ENCODE measurements around the gene DAB2IP.

DAB2IP gene

DNA sequence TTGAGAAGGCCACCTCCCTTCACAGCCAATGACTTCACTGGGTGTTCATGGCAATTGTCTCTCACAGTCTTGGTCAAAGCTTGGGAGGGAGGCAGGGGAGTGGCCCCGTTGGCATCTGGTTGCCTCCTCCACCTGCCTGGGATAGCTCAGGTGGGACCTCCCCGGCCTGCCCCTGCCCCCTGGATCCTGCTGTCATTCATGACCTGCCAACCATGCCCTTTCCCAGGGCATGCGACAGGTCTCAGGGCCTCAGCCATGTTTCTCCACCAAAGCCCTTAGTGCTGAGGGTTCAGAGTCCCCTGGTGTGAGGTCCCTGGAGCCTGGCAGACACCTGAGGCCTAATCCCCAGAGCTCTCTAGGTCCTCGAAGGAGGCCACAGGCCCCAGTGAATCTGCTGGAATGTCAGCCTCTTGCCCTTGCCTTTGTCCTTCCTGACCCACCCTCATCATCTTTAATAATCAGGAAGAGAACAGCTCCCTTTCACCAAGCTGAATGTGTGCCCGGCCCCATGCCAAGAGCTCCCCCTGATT is 5.6 kb downstream of the DAB2IP start:
- intact Hi-C loops (cut with micrococcal nuclease) = no loop called here
- H3K4me3 Mint-ChIP-seq = no peak overlapping the region
- H3K9me3 Mint-ChIP-seq = no peaks in the 10 kb centered on the region
- H3K4me1 Mint-ChIP-seq (ENCODE audit: low read depth) = peaks cover 8% of the 10 kb centered on the region
- no peaks in the 10 kb centered on the region for H3K36me3 Mint-ChIP-seq (ENCODE audit: low read depth)
- no peak overlapping the region for H3K27ac Mint-ChIP-seq
- H3K27me3 Mint-ChIP-seq = peaks cover 55% of the 10 kb centered on the region

DNA sequence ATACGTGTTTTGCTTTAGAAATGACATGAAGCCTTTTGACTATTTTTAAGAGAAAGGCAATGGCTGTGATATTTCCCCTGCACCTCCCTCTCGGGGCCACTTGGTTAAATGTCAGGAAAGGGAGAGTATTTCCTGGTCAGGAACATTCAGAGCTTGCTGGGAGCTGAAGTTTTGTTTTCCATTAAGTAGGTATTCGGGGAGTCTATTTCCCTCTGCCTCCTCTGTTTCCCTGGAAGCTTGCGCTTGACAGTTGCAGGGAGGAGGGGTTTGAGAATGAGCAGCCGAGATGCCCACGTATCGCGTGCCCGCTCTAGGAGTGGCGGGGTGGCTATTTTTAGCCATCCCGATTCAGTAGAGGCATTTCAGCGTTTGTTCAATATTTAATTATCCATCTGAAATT is 6.7 kb downstream of the DAB2IP start:
- Mint-ChIP-seq H3K27me3 (peaks cover 51% of the 10 kb centered on the region), H3K27ac (no peak overlapping the region)

DNA sequence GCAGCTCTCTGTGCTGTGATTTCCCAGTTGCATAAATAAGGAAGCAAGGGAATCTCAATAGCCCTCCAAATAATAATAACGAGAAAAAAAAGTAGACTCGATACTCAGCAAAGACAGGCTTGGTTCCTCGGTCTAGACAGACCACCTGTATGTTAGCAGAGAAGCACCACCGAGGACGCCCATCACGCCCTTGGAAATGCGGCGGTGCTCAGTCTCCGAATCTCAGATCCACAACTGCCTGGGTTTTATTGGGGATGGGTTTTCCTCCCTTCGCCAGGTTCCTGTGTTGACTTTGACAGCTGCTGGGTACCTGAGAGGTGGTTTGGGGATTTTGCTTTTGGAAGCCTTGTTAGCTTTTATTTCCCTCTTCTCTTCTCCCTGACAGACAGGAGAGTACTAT is 7.2 kb downstream of the DAB2IP start:
- intact Hi-C loops (cut with micrococcal nuclease) = no loop called here
- no peaks in the 10 kb centered on the region for H3K9me3 Mint-ChIP-seq
- H3K4me1 Mint-ChIP-seq (ENCODE audit: low read depth) = no peaks in the 10 kb centered on the region
- no peaks in the 10 kb centered on the region for H3K36me3 Mint-ChIP-seq (ENCODE audit: low read depth)
- H3K4me3 Mint-ChIP-seq = no peak overlapping the region
- H3K27ac Mint-ChIP-seq = no peak overlapping the region
- H3K27me3 Mint-ChIP-seq = peaks cover 50% of the 10 kb centered on the region

More for the DNA sequence above, 6.7 kb downstream of the DAB2IP start:
- no peaks in the 10 kb centered on the region for H3K4me1 Mint-ChIP-seq (ENCODE audit: low read depth)
- H3K4me3 Mint-ChIP-seq = no peak overlapping the region
- H3K9me3 Mint-ChIP-seq = no peaks in the 10 kb centered on the region
- intact Hi-C loops (cut with micrococcal nuclease) = no loop called here
- H3K36me3 Mint-ChIP-seq (ENCODE audit: low read depth) = no peaks in the 10 kb centered on the region

DNA sequence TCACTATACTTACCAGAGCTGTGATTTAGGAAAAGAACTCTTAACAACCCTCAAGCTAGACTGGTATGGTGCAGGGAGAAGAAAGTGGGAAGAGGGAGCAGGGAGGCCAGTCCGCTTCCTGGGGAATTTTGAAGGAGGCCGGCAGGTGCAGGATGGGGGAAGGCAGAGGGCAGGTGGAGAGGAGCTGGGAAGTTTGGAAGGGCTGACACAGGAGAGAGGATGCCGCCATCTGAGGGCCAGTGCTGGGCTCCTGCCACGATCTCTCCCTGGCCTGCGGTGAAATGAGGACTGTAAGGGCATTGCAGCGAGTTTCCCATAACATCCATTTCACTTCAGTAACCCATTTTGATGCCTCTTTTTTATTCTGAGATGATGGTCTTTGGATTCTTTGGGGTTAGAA is 8.9 kb downstream of the DAB2IP start:
- intact Hi-C loops (cut with micrococcal nuclease) = no loop called here
- peaks cover 36% of the 10 kb centered on the region for H3K27me3 Mint-ChIP-seq

DNA sequence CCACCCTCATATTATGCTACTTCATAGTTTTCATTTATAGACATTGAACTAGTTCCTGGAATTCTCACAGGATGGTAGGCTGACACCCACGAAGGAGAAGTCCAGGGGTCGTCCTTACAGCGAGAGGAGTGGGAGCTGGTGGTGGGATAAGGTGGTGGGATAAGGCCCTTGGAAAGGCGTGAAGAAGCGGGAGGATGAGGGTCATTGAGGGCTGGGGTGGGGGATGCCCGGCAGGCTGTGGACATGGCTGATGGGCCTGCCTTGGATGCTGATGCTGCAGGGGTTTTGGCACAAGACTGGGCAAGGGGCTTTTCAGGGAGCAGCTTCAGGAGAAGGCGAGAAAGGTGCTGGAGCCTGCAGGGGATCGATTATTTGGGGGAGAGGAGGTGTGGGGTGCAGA is 9.4 kb downstream of the DAB2IP start:
- no peak overlapping the region for H3K27ac Mint-ChIP-seq
- H3K36me3 Mint-ChIP-seq (ENCODE audit: low read depth) = no peaks in the 10 kb centered on the region
- intact Hi-C loops (cut with micrococcal nuclease) = no loop called here
- no peak overlapping the region for H3K4me3 Mint-ChIP-seq
- H3K4me1 Mint-ChIP-seq (ENCODE audit: low read depth) = no peaks in the 10 kb centered on the region
- no peaks in the 10 kb centered on the region for H3K9me3 Mint-ChIP-seq
- peaks cover 33% of the 10 kb centered on the region for H3K27me3 Mint-ChIP-seq

More for the DNA sequence above, 8.9 kb downstream of the DAB2IP start:
- no peak overlapping the region for H3K27ac Mint-ChIP-seq
- no peaks in the 10 kb centered on the region for H3K4me1 Mint-ChIP-seq (ENCODE audit: low read depth)
- H3K4me3 Mint-ChIP-seq = no peak overlapping the region
- no peaks in the 10 kb centered on the region for H3K9me3 Mint-ChIP-seq
- no peaks in the 10 kb centered on the region for H3K36me3 Mint-ChIP-seq (ENCODE audit: low read depth)

DNA sequence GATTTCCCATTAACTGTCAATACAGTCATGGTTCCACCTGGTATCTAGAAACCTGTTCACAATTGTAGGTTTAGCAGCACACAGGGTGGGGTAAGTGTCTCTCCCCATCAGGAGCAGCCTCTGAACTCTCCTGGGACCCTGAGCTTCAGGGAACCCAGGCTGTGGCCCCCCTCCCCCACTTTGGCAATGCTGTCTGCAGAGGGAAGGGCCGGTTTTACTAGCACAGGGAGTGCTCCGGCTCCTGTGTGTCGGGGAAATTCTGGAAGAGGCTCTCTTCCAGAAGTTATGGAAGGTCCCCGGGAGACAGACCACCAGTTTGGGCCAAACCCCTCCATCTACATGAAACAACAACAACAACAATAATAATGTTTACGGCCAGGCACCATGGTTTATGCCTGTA is 9.9 kb downstream of the DAB2IP start:
- Mint-ChIP-seq H3K4me1 (ENCODE audit: low read depth) (no peaks in the 10 kb centered on the region), H3K27me3 (peaks cover 37% of the 10 kb centered on the region), H3K36me3 (ENCODE audit: low read depth) (no peaks in the 10 kb centered on the region), H3K27ac (no peak overlapping the region), H3K4me3 (no peak overlapping the region), H3K9me3 (no peaks in the 10 kb centered on the region)
- intact Hi-C loops (cut with micrococcal nuclease) = no loop called here

DNA sequence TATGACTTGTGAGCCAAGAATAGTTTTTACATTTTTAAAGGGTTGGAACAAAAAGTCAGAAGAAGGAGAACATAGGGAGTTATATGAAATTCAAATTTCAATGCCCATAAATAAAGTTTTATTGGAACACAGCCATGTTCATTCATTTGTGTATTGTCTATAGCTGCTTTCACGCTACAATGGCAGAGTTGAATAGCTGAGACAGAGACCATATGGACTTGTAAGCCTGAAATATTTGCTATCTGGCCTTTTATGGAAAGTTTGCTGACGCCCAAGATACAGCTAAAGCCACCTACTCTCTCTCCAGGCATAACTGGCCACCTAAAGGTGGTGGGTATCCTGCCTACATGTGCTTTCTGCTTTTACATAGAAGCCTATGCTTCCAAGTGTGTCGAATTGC is 10.9 kb downstream of the DAB2IP start:
- Mint-ChIP-seq H3K36me3 (ENCODE audit: low read depth) (no peaks in the 10 kb centered on the region), H3K4me1 (ENCODE audit: low read depth) (no peaks in the 10 kb centered on the region), H3K27ac (no peak overlapping the region), H3K27me3 (peaks cover 37% of the 10 kb centered on the region), H3K9me3 (no peaks in the 10 kb centered on the region), H3K4me3 (no peak overlapping the region)
- intact Hi-C loops (cut with micrococcal nuclease) = no loop called here

DNA sequence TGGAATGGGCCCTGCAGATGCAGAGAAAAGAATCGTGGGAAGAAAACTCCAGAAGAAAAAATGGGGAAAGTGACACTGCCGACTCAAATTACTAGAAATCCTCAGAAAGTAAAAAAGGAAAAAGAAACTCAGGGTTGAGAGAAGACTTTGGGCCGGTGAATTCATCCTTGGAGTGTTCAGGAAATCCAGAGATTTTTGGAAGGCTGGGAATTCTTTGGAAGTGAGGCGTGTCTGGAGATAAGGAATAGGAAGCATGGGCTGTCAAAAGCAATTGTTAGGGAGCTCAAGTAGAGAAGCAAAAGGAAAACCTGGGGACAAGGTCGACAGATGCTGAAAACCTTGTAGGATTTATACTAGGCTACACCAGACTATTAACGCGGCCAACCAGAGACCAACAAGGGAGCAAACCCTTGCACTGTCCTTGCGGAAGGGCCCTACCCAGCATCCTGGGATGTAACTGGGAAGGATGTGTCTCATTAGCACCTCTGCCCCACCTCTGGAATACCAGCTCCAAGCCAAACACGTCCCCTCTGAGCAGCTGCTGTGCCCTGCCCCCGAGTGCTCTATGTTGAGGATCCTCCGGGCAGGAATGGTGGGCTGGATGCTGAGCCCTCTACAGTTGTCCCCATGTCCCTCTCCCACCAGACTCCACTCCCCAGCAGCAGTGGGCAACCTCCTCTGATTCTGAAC is 11.6 kb downstream of the DAB2IP start:
- Mint-ChIP-seq H3K36me3 (ENCODE audit: low read depth) (no peaks in the 10 kb centered on the region), H3K4me1 (ENCODE audit: low read depth) (no peaks in the 10 kb centered on the region), H3K4me3 (no peak overlapping the region), H3K27me3 (peaks cover 38% of the 10 kb centered on the region), H3K27ac (no peak overlapping the region), H3K9me3 (no peaks in the 10 kb centered on the region)
- intact Hi-C loops (cut with micrococcal nuclease) = no loop called here

DNA sequence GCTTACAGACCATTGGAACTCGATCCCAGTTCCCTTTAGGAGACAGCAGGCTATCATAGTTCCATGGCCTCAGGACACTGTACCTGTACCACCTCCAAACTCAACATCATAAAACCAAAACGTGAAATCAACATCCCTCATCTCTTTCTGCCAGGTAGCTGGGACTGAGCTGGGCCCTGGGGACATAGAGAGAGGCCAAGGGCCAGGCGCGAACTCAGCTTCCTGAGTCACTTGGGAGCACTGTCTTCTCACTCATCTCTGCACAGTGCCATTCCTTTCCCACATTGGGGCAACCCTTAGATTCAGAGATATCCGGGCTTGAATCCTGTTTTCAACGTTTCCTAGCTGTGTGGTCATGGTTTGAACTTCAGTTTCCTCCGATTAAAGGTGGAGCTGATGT is 12.2 kb downstream of the DAB2IP start:
- intact Hi-C loops (cut with micrococcal nuclease) = no loop called here
- H3K9me3 Mint-ChIP-seq = no peaks in the 10 kb centered on the region
- H3K4me1 Mint-ChIP-seq (ENCODE audit: low read depth) = no peaks in the 10 kb centered on the region
- no peak overlapping the region for H3K4me3 Mint-ChIP-seq
- H3K36me3 Mint-ChIP-seq (ENCODE audit: low read depth) = no peaks in the 10 kb centered on the region
- peaks cover 38% of the 10 kb centered on the region for H3K27me3 Mint-ChIP-seq
- H3K27ac Mint-ChIP-seq = no peak overlapping the region

DNA sequence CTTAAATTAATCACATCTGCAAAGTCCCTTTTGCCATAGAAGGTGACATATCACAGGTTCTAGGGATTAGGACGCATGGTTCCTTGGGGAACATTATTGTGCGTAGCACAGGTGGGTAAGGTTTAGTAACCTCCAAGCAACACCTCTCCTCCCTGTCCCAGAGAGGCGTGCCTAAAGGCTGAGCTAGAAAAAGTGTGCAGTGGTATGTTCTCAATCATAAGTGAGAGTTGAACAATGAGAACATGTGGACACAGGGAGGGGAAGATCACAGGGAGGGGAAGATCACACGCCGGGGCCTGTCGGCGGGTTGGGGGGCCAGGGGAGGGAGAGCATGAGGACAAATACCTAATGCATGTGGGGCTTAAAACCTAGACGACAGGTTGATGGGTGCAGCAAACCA is 14.9 kb downstream of the DAB2IP start:
- H3K27ac Mint-ChIP-seq = no peak overlapping the region
- H3K9me3 Mint-ChIP-seq = no peaks in the 10 kb centered on the region
- intact Hi-C loops (cut with micrococcal nuclease) = no loop called here
- no peak overlapping the region for H3K4me3 Mint-ChIP-seq
- no peaks in the 10 kb centered on the region for H3K4me1 Mint-ChIP-seq (ENCODE audit: low read depth)
- no peaks in the 10 kb centered on the region for H3K36me3 Mint-ChIP-seq (ENCODE audit: low read depth)
- H3K27me3 Mint-ChIP-seq = peaks cover 32% of the 10 kb centered on the region

DNA sequence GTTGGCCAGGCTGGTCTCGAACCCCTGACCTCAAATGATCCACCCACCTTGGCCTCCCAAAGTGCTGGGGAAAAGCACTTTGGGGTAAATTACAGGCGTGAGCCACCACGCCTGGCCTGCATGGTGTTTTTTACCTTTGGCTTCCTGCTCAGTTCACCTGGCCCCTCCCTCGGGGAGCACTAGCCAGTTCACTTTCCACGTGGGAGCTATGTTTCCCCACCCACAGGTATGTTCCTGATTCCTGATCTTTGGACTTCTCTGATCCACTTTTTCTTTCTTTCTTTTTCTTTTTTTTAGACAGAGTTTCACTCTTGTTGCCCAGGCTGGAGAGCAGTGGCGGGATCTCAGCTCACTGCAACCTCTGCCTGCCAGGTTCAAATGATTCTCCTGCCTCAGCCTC is 15.8 kb downstream of the DAB2IP start:
- H3K27ac Mint-ChIP-seq = no peak overlapping the region
- H3K9me3 Mint-ChIP-seq = no peaks in the 10 kb centered on the region
- H3K27me3 Mint-ChIP-seq = peaks cover 29% of the 10 kb centered on the region
- no peaks in the 10 kb centered on the region for H3K36me3 Mint-ChIP-seq (ENCODE audit: low read depth)
- H3K4me3 Mint-ChIP-seq = no peak overlapping the region
- H3K4me1 Mint-ChIP-seq (ENCODE audit: low read depth) = no peaks in the 10 kb centered on the region
- intact Hi-C loops (cut with micrococcal nuclease) = no loop called here

DNA sequence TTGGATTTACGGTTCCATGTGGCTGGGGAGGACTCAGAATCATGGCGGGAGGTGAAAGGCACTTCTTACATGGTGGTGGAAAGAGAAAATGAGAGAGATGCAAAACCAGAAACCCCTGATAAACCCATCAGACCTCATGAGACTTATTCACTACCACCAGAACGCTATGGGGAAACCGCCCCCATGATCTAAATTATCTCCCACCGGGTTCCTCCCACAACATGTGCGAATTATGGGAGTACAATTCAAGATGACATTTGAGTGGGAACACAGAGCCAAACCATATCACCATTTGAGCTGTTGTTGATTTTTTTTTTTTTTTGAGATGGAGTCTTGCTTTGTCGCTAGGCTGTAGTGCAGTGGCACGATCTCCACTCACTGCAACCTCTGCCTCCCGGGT is 16.5 kb downstream of the DAB2IP start:
- Mint-ChIP-seq H3K27me3 (peaks cover 26% of the 10 kb centered on the region), H3K36me3 (ENCODE audit: low read depth) (no peaks in the 10 kb centered on the region), H3K9me3 (no peaks in the 10 kb centered on the region), H3K4me1 (ENCODE audit: low read depth) (no peaks in the 10 kb centered on the region), H3K27ac (no peak overlapping the region), H3K4me3 (no peak overlapping the region)
- intact Hi-C loops (cut with micrococcal nuclease) = no loop called here

DNA sequence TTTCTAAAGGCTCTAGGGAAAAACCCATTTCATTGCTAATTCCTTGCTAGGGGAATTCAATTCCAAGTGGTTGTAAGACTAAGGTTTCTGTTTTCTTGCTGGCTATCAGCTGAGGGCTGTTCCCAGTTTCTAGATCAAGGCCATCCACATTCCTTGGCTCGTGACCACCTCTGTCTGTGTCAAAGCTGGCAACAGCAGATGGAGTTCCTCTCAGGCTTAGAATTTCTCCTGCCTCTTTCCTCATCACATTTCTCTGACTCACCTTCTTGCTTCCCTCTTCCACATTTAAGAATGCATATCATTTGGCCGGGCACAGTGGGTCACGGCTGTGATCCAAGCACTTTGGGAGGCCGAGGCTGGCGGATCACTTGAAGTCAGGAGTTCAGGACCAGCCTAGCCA is 19.0 kb downstream of the DAB2IP start:
- intact Hi-C loops (cut with micrococcal nuclease) = no loop called here
- Mint-ChIP-seq H3K27ac (no peak overlapping the region), H3K36me3 (ENCODE audit: low read depth) (no peaks in the 10 kb centered on the region), H3K9me3 (no peaks in the 10 kb centered on the region), H3K4me1 (ENCODE audit: low read depth) (no peaks in the 10 kb centered on the region), H3K27me3 (peaks cover 34% of the 10 kb centered on the region), H3K4me3 (no peak overlapping the region)

DNA sequence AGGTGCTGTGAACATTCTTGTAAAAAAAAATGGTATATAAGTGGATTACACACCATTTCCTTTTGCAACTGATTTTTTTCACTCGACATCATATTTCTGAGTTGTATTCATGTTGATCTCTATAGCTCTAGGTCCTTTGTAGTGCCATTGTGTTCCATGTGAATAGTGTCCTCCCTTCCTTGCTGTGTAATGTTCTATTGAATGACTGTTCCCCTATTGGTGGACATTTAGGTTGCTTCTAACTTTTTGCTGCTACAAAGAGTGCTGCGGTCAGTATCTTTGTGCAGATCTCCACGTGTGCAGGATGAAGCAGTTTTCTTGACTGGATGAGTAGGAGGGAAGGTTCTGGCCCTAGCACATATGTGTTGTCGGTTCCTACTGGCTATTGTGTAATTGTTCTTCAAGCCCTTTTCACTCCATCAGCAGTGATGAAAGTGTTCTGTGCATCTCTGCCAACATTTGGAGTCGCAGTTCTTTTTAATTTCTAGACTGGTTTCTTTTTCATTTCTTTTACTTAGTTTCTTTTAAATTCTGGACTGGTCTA is 20.2 kb downstream of the DAB2IP start:
- Mint-ChIP-seq H3K27me3 (peaks cover 33% of the 10 kb centered on the region), H3K4me3 (no peak overlapping the region), H3K27ac (no peak overlapping the region), H3K9me3 (no peaks in the 10 kb centered on the region), H3K4me1 (ENCODE audit: low read depth) (no peaks in the 10 kb centered on the region), H3K36me3 (ENCODE audit: low read depth) (no peaks in the 10 kb centered on the region)
- intact Hi-C loops (cut with micrococcal nuclease) = no loop called here

DNA sequence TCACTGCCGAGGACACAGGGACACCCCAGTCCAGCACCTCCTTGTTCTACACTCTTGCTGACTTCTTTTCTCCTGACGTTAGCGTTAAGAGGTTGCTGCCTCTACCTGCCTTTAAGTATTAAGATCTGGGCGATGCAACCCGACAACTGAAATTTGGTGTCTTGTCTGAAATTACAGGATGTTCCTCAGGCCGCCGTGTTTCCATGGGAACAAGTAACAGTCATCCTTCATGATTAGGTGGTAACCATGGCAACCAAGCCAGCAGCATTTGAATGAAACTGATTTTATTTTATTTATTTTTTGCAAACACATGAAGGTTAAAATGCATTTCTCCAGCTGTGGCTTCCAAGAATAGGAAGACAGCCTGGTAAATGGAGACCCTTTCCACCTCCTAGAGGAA is 20.8 kb downstream of the DAB2IP start:
- Mint-ChIP-seq H3K4me3 (no peak overlapping the region), H3K9me3 (no peaks in the 10 kb centered on the region), H3K4me1 (ENCODE audit: low read depth) (no peaks in the 10 kb centered on the region), H3K36me3 (ENCODE audit: low read depth) (no peaks in the 10 kb centered on the region), H3K27ac (no peak overlapping the region), H3K27me3 (peaks cover 30% of the 10 kb centered on the region)
- intact Hi-C loops (cut with micrococcal nuclease) = no loop called here

Data from dendritic cell treated with granulocyte-macrophage colony-stimulating factor and Interleukin-4, amounts not matched to agents 40 ng/mL and 50 ng/mL, for 4 days (primary cell).